ENCODE results near the gene JAKMIP2.

DNA sequence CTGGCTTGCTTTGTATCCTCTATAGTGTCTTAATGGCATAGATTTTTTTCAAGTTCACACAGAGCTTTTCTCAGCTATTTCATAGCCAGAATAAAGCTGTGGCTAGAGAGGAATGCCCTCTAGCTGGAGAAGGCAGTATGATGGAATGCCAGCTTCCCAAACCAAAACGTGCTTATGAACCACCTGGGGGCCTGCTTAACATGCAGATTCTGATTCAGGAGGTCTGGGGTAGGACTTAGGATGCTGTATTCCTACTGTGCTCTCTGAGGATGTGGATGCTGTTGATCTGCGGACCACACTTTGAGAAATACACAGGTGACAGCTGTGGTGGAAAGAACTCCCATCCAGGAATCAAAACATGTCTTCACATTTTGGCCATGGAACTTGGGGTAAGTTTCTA, 222.8 kb downstream of the JAKMIP2 start:
- TF ChIP-seq POLR2AphosphoS5 (IDR thresholded peaks at IDR 0.05; ENCODE audit: borderline replicate concordance, low read depth, low read length) (no peak), EZH2 (IDR thresholded peaks at IDR 0.05) (no peak)

Measured in SK-N-MC (cell line).